GM23338 (cell line): ENCODE results near the gene COL9A1. TPM values are rescaled to one million over a fixed set of nuclear protein-coding genes. Genes with fewer than 3 reads are reported as not detected.

ENCODE experiments used
- ATAC-seq: fragments of 200-7000 bp; cut with Tn5 transposase; 3 replicates; pipeline ENCODE4 v1.9.1; 2020
- DNase-seq: peaks from one replicate; pipeline ENCODE4 v3.0.0-alpha.2; 2015; ENCODE audit warnings: low spot score
- H2AFZ ChIP-seq: fragments of 200-600 bp; sonication (generic); 2 replicates; pipeline ENCODE4 v1.8.0; 2016; ENCODE audit warnings: antibody characterized with exemption, mild to moderate bottlenecking, moderate library complexity
- H3F3A ChIP-seq: fragments of 200-600 bp; sonication (generic); replicated peaks from 2 replicates; pipeline ENCODE4 v1.8.0; 2017; ENCODE audit warnings: antibody characterized with exemption, mixed run types, low read depth
- H3K27ac ChIP-seq: fragments of 200-600 bp; sonication (generic); 2 replicates; pipeline ENCODE4 v1.6.1; 2016; ENCODE audit warnings: low read depth
- H3K27me3 ChIP-seq: fragments of 200-600 bp; sonication (generic); 2 replicates; pipeline ENCODE4 v1.8.0; 2016; ENCODE audit warnings: mild to moderate bottlenecking, mixed run types, moderate library complexity; ENCODE audit not compliant: insufficient read depth
- H3K36me3 ChIP-seq: fragments of 200-600 bp; sonication (generic); 2 replicates; pipeline ENCODE4 v1.8.0; 2016; ENCODE audit warnings: mild to moderate bottlenecking; ENCODE audit not compliant: insufficient read depth
- H3K4me1 ChIP-seq: fragments of 200-600 bp; sonication (generic); 2 replicates; pipeline ENCODE4 v1.8.0; 2016; ENCODE audit warnings: mild to moderate bottlenecking, moderate library complexity; ENCODE audit not compliant: insufficient read depth
- H3K4me2 ChIP-seq: fragments of 200-600 bp; sonication (generic); 2 replicates; pipeline ENCODE4 v1.7.1; 2017; ENCODE audit warnings: mixed run types
- H3K4me3 ChIP-seq: fragments of 200-600 bp; sonication (generic); 2 replicates; pipeline ENCODE4 v1.6.1; 2016; ENCODE audit warnings: mixed run types
- H3K79me2 ChIP-seq: fragments of 200-600 bp; sonication (generic); replicated peaks from 2 replicates; pipeline ENCODE4 v1.8.0; 2017; ENCODE audit warnings: mild to moderate bottlenecking; ENCODE audit not compliant: insufficient read depth
- H3K9me2 ChIP-seq: fragments of 200-600 bp; sonication (generic); 2 replicates; pipeline ENCODE4 v1.8.0; 2017; ENCODE audit not compliant: insufficient read depth
- H4K20me1 ChIP-seq: fragments of 200-600 bp; sonication (generic); replicated peaks from 2 replicates; pipeline ENCODE4 v1.8.0; 2017; ENCODE audit warnings: mild to moderate bottlenecking; ENCODE audit not compliant: insufficient read depth
- H3K27ac Mint-ChIP-seq: 2 replicates; pipeline ENCODE4 v1.8.0; 2020; ENCODE audit warnings: inconsistent platforms, mild to moderate bottlenecking, moderate library complexity, mixed read lengths
- H3K27me3 Mint-ChIP-seq: 3 replicates; pipeline ENCODE4 v1.8.0; 2022; ENCODE audit warnings: low read depth, mild to moderate bottlenecking, moderate library complexity, mixed read lengths, inconsistent platforms; ENCODE audit not compliant: insufficient read depth, poor library complexity
- H3K36me3 Mint-ChIP-seq: 3 replicates; pipeline ENCODE4 v1.8.0; 2021; ENCODE audit warnings: low read depth, mild to moderate bottlenecking, inconsistent platforms, moderate library complexity, mixed read lengths
- H3K4me1 Mint-ChIP-seq: 3 replicates; pipeline ENCODE4 v1.8.0; 2020; ENCODE audit warnings: mild to moderate bottlenecking, inconsistent platforms, mixed read lengths
- H3K4me3 Mint-ChIP-seq: 3 replicates; pipeline ENCODE4 v1.8.0; 2021; ENCODE audit warnings: moderate library complexity, mild to moderate bottlenecking, inconsistent platforms, mixed read lengths
- H3K9me3 Mint-ChIP-seq: 3 replicates; pipeline ENCODE4 v1.8.0; 2020; ENCODE audit warnings: moderate library complexity, mild to moderate bottlenecking, inconsistent platforms, mixed read lengths
- CREB1 ChIP-seq: fragments of 250-450 bp; sonication (Bioruptor Pico); IDR thresholded peaks from 2 replicates; pipeline ENCODE4 v1.5.0; 2020; ENCODE audit warnings: low read depth, mild to moderate bottlenecking, moderate library complexity
- EZH2 ChIP-seq: fragments of 200-600 bp; sonication (generic); IDR thresholded peaks from one replicate; pipeline ENCODE4 v1.8.0; 2017; ENCODE audit warnings: antibody characterized with exemption, mild to moderate bottlenecking, low read depth; ENCODE audit not compliant: unreplicated experiment
- EZH2phosphoT487 ChIP-seq: fragments of 200-600 bp; sonication (generic); IDR thresholded peaks from one replicate; pipeline ENCODE4 v1.8.1; 2018; ENCODE audit warnings: antibody characterized with exemption; ENCODE audit not compliant: unreplicated experiment
- JUNB ChIP-seq: IDR thresholded peaks from one replicate; pipeline ENCODE4 v1.6.1; 2016; ENCODE audit warnings: antibody characterized with exemption; ENCODE audit not compliant: unreplicated experiment
- NANOG ChIP-seq: IDR thresholded peaks from 2 replicates; pipeline ENCODE4 v1.6.1; 2016; ENCODE audit warnings: antibody characterized with exemption, borderline replicate concordance
- POLR2AphosphoS5 ChIP-seq: IDR thresholded peaks from 2 replicates; pipeline ENCODE4 v1.6.1; 2016; ENCODE audit warnings: antibody characterized with exemption, low read depth
- STAT1 ChIP-seq: IDR thresholded peaks from one replicate; pipeline ENCODE4 v1.6.1; 2016; ENCODE audit warnings: antibody characterized with exemption; ENCODE audit not compliant: unreplicated experiment
- ZNF114 ChIP-seq: fragments of 250-450 bp; sonication (Bioruptor Pico); IDR thresholded peaks from 2 replicates; pipeline ENCODE4 v1.5.0; 2020; ENCODE audit warnings: mild to moderate bottlenecking, moderate library complexity
- ZNF331 ChIP-seq: fragments of 250-450 bp; sonication (Bioruptor Pico); IDR thresholded peaks from 2 replicates; pipeline ENCODE4 v1.5.0; 2020; ENCODE audit warnings: low read depth, mild to moderate bottlenecking, moderate library complexity
- polyA plus RNA-seq: library from polyadenylated mRNA; unstranded; fragments of >200 nt; fragmentation: Nextera tagmentation; extraction: Ambion mirVana; gene quantifications from 2 replicates; pipeline ENCODE4 v1.2.1, GENCODE V29; 2016
- total RNA-seq: library from RNA; depleted of rRNA; stranded (reverse); fragments of >200 nt; shearing (Covaris generic); gene quantifications from 2 replicates; pipeline ENCODE4 v1.2.3, GENCODE V29; 2014
- TF ChIP-seq, protein P1 (sequence below): fragments of 250-450 bp; sonication (Bioruptor Pico); IDR thresholded peaks from 2 replicates; pipeline ENCODE4 v1.5.0; 2020; ENCODE audit warnings: mild to moderate bottlenecking, moderate library complexity
- TF ChIP-seq, protein P2 (sequence below): IDR thresholded peaks from 2 replicates; pipeline ENCODE4 v1.6.1; 2016; ENCODE audit warnings: antibody characterized with exemption

The COL9A1 gene
- total and polyA plus RNA-seq, 2 experiments from 2014 or later, result 16.0 to 20.3 TPM

DNA sequence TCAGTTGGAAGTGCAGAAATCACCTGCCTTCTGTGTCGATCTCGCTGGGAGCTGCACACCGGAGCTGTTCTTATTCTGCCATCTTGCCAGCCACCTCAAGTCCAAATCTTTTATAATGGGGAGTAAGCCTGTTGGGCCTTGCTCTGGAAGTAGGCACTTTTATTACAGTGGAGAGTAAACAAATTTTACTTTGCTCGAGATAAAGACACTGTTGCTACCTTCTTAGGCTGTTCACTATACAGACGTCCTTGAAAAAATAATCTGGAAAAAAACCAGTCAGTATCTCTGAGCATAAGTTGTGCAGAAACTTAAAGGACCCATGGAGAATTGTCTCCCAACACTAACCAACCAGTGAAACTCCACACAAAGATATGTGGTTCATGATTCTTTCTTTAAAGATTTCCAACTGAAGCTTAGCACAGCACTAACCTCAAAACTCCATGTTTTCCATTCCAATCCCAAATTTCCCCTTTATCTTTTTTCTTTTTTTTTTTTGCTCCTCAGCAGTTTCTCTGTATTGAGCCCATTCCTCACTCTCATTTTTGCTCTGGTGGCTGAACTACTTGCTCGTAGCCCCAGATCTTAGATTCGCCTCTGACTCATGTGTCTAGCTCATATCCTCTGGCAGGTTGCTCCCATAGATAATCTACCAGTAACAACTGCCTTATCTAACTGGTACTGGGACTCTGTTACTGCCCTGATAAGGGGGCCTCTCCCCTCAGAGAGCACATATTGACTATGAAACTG, 34.3 kb upstream of the COL9A1 start:
- Histone ChIP-seq H3K27me3 (no peaks in the 10 kb centered on the region), H3K9me2 (no peaks in the 10 kb centered on the region), H4K20me1 (no peaks in the 10 kb centered on the region), H3F3A (no peaks in the 10 kb centered on the region), H2AFZ (no peak overlapping the region), H3K4me3 (no peak overlapping the region), H3K4me2 (no peak overlapping the region), H3K36me3 (no peaks in the 10 kb centered on the region), H3K79me2 (no peaks in the 10 kb centered on the region), H3K4me1 (no peaks in the 10 kb centered on the region), H3K27ac (no peak overlapping the region)
- no peak for DNase-seq
- no peak for TF ChIP-seq EZH2phosphoT487
- Mint-ChIP-seq H3K27ac (no peak overlapping the region), H3K36me3 (no peaks in the 10 kb centered on the region), H3K4me1 (no peaks in the 10 kb centered on the region), H3K9me3 (peaks cover 17% of the 10 kb centered on the region), H3K27me3 (no peaks in the 10 kb centered on the region), H3K4me3 (no peak overlapping the region)
- ATAC-seq, result no peak

GRCh38 chr6:70327036-70327435, 24.2 kb upstream of the COL9A1 start:
- Mint-ChIP-seq H3K4me1 (peaks cover 2% of the 10 kb centered on the region; the same call in 2 of the 3 replicates), H3K4me3 (no peak overlapping the region), H3K36me3 (no peaks in the 10 kb centered on the region), H3K27ac (no peak overlapping the region), H3K9me3 (peaks cover 3% of the 10 kb centered on the region; the same call in 2 of the 3 replicates), H3K27me3 (no peaks in the 10 kb centered on the region)
- H3K79me2 ChIP-seq, result no peaks in the 10 kb centered on the region
- H3K4me2 ChIP-seq, result no peak overlapping the region
- no peaks in the 10 kb centered on the region for H3K4me1 ChIP-seq
- no peak overlapping the region for H3K4me3 ChIP-seq
- DNase-seq (no peak), ATAC-seq (no peak)
- no peak overlapping the region for H3K27ac ChIP-seq
- no peaks in the 10 kb centered on the region for H4K20me1 ChIP-seq
- no peak overlapping the region for H2AFZ ChIP-seq
- H3F3A ChIP-seq, result no peaks in the 10 kb centered on the region
- H3K9me2 ChIP-seq, result no peaks in the 10 kb centered on the region
- H3K36me3 ChIP-seq, result 0 out of 2 replicates have a peak, but pooled peaks cover 3% of the 10 kb centered on the region
- H3K27me3 ChIP-seq, result no peaks in the 10 kb centered on the region
- no peak for TF ChIP-seq EZH2phosphoT487
- no peak for TF ChIP-seq ZNF114 (CRISPR knock-in tag)
- TF ChIP-seq, protein P1, sequence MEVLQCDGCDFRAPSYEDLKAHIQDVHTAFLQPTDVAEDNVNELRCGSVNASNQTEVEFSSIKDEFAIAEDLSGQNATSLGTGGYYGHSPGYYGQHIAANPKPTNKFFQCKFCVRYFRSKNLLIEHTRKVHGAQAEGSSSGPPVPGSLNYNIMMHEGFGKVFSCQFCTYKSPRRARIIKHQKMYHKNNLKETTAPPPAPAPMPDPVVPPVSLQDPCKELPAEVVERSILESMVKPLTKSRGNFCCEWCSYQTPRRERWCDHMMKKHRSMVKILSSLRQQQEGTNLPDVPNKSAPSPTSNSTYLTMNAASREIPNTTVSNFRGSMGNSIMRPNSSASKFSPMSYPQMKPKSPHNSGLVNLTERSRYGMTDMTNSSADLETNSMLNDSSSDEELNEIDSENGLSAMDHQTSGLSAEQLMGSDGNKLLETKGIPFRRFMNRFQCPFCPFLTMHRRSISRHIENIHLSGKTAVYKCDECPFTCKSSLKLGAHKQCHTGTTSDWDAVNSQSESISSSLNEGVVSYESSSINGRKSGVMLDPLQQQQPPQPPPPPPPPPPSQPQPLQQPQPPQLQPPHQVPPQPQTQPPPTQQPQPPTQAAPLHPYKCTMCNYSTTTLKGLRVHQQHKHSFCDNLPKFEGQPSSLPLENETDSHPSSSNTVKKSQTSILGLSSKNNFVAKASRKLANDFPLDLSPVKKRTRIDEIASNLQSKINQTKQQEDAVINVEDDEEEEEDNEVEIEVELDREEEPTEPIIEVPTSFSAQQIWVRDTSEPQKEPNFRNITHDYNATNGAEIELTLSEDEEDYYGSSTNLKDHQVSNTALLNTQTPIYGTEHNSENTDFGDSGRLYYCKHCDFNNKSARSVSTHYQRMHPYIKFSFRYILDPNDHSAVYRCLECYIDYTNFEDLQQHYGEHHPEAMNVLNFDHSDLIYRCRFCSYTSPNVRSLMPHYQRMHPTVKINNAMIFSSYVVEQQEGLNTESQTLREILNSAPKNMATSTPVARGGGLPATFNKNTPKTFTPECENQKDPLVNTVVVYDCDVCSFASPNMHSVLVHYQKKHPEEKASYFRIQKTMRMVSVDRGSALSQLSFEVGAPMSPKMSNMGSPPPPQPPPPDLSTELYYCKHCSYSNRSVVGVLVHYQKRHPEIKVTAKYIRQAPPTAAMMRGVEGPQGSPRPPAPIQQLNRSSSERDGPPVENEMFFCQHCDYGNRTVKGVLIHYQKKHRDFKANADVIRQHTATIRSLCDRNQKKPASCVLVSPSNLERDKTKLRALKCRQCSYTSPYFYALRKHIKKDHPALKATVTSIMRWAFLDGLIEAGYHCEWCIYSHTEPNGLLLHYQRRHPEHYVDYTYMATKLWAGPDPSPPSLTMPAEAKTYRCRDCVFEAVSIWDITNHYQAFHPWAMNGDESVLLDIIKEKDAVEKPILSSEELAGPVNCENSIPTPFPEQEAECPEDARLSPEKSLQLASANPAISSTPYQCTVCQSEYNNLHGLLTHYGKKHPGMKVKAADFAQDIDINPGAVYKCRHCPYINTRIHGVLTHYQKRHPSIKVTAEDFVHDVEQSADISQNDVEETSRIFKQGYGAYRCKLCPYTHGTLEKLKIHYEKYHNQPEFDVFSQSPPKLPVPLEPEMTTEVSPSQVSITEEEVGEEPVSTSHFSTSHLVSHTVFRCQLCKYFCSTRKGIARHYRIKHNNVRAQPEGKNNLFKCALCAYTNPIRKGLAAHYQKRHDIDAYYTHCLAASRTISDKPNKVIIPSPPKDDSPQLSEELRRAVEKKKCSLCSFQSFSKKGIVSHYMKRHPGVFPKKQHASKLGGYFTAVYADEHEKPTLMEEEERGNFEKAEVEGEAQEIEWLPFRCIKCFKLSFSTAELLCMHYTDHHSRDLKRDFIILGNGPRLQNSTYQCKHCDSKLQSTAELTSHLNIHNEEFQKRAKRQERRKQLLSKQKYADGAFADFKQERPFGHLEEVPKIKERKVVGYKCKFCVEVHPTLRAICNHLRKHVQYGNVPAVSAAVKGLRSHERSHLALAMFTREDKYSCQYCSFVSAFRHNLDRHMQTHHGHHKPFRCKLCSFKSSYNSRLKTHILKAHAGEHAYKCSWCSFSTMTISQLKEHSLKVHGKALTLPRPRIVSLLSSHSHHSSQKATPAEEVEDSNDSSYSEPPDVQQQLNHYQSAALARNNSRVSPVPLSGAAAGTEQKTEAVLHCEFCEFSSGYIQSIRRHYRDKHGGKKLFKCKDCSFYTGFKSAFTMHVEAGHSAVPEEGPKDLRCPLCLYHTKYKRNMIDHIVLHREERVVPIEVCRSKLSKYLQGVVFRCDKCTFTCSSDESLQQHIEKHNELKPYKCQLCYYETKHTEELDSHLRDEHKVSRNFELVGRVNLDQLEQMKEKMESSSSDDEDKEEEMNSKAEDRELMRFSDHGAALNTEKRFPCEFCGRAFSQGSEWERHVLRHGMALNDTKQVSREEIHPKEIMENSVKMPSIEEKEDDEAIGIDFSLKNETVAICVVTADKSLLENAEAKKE (CRISPR knock-in tag), result no peak
- TF ChIP-seq, protein P2, sequence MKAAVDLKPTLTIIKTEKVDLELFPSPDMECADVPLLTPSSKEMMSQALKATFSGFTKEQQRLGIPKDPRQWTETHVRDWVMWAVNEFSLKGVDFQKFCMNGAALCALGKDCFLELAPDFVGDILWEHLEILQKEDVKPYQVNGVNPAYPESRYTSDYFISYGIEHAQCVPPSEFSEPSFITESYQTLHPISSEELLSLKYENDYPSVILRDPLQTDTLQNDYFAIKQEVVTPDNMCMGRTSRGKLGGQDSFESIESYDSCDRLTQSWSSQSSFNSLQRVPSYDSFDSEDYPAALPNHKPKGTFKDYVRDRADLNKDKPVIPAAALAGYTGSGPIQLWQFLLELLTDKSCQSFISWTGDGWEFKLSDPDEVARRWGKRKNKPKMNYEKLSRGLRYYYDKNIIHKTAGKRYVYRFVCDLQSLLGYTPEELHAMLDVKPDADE, result no peak
- TF ChIP-seq ZNF331 (CRISPR knock-in tag), result no peak
- no peak for TF ChIP-seq POLR2AphosphoS5
- no peak for TF ChIP-seq EZH2
- TF ChIP-seq CREB1, result no peak
- no peak for TF ChIP-seq STAT1
- no peak for TF ChIP-seq JUNB
- no peak for TF ChIP-seq NANOG
